Measurements from ENCODE around the gene SRGAP3. TPM values are rescaled to one million over a fixed set of nuclear protein-coding genes. Genes with fewer than 3 reads are reported as not detected.

SRGAP3 gene
- total and polyA plus RNA-seq, 10 of the 15 experiments (the other 5 are each of a cell fraction or from before 2014, with no cell fraction given): 0.32 to 1.7 (median 0.99) TPM

DNA sequence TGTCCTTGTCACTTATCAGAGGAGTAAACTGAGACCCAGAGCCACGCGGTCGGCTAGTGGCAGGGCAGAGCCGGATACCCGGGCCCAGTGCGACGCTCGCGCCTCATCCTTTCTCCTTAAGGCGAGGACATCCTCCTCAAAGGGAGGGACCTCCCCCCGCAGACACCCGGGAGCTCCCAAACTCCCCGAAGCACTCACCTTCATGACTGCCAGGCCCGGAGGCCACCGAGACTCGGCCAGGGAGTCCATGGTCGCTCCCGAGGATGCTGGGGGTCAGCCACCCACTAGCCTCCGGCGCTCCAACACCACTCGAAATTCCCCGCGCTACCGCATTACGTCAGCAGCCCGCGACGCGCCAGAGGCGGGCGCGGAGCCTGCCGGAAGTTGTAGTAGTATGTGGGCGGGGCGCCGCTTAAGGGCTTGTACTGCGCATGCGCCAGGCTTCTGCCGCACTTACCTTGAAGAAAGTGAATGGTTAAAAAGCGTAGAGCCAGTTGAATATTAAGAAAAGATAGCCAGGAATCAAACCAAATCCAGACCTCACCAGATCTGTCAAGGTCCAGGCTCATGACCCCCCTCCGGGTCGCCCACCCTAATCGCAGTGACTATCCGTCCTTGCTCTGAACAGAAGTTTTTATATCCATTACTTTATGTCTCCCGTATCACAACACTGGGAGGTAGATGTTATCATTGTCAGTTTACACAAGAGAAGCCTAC is 286.2 kb downstream of the SRGAP3 start, which contains the start of gene RAD18 (continued):
- TF ChIP-seq MEF2B (IDR thresholded peaks at IDR 0.05; ENCODE audit: partially characterized antibody, poor library complexity, severe bottlenecking) (no peak), CBFB (IDR thresholded peaks at IDR 0.05; ENCODE audit: low read depth) (peak; percentile 88), ZBED1 (IDR thresholded peaks at IDR 0.05; ENCODE audit: borderline replicate concordance) (no peak), JUNB (IDR thresholded peaks at IDR 0.05) (no peak), E4F1 (IDR thresholded peaks at IDR 0.05; ENCODE audit: borderline replicate concordance, partially characterized antibody) (no peak), CBX5 (IDR thresholded peaks at IDR 0.05; ENCODE audit: low read depth) (no peak), GABPA (IDR thresholded peaks at IDR 0.05; ENCODE audit: low read depth) (peak; percentile 77), CEBPB (IDR thresholded peaks at IDR 0.05; ENCODE audit: borderline replicate concordance in 1 of 2, low read depth in 2 of 2, low read length in 2 of 2) (no peak), TCF7 (IDR thresholded peaks at IDR 0.05; ENCODE audit: borderline replicate concordance) (no peak), SMARCA5 (IDR thresholded peaks at IDR 0.05) (0 out of 2 replicates have a peak, but pooled peaks have one; percentile 23), PBX3 (IDR thresholded peaks at IDR 0.05; ENCODE audit: insufficient replicate concordance, low read depth, low read length) (no peak), RAD51 (IDR thresholded peaks at IDR 0.05) (no peak), SREBF1 (IDR thresholded peaks at IDR 0.05; ENCODE audit: low read length) (no peak; the same call in 1 of the 2 replicates), SPI1 (IDR thresholded peaks at IDR 0.05; ENCODE audit: borderline replicate concordance, insufficient read depth, low read depth, low read length) (no peak), DPF2 (IDR thresholded peaks at IDR 0.05) (0 out of 2 replicates have a peak, but pooled peaks have one; percentile 24), HDAC2 (IDR thresholded peaks at IDR 0.05) (peak; percentile 93; the same call in 1 of the 2 replicates), JUND (IDR thresholded peaks at IDR 0.05; ENCODE audit: low read depth, low read length) (no peak), PAX5 (IDR thresholded peaks at IDR 0.05; ENCODE audit: borderline replicate concordance, low read depth, low read length) (no peak), BHLHE40 (IDR thresholded peaks at IDR 0.05; ENCODE audit: borderline replicate concordance in 1 of 2, low read depth in 2 of 2, low read length in 1 of 2) (peak in 1 of 2 experiments; percentile 55; a peak in 2 of 4 replicates), SP1 (IDR thresholded peaks at IDR 0.05; ENCODE audit: low read depth, low read length) (peak; percentile 64), RBBP5 (conservative IDR thresholded peaks at IDR 0.05) (no peak), EED (IDR thresholded peaks at IDR 0.05; ENCODE audit: low read depth) (no peak), POLR2A (IDR thresholded peaks at IDR 0.05; ENCODE audit: low read depth, low read length) (peak; percentile 79), TBL1XR1 (IDR thresholded peaks at IDR 0.05; ENCODE audit: low read depth, low read length) (no peak), NFYA (IDR thresholded peaks at IDR 0.05; ENCODE audit: borderline replicate concordance, low read depth, low read length) (no peak)
- TF ChIP-seq, protein P1, sequence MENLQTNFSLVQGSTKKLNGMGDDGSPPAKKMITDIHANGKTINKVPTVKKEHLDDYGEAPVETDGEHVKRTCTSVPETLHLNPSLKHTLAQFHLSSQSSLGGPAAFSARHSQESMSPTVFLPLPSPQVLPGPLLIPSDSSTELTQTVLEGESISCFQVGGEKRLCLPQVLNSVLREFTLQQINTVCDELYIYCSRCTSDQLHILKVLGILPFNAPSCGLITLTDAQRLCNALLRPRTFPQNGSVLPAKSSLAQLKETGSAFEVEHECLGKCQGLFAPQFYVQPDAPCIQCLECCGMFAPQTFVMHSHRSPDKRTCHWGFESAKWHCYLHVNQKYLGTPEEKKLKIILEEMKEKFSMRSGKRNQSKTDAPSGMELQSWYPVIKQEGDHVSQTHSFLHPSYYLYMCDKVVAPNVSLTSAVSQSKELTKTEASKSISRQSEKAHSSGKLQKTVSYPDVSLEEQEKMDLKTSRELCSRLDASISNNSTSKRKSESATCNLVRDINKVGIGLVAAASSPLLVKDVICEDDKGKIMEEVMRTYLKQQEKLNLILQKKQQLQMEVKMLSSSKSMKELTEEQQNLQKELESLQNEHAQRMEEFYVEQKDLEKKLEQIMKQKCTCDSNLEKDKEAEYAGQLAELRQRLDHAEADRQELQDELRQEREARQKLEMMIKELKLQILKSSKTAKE (IDR thresholded peaks at IDR 0.05; ENCODE audit: low read depth, poor library complexity, severe bottlenecking): no peak
